DOHH2 (cell line): Measurements from ENCODE around the gene DKK3.

Experiments used
- H3F3A ChIP-seq: fragments of 200-600 bp; sonication (generic), shearing (Covaris generic); 2 replicates; pipeline ENCODE4 v1.6.0; 2016; ENCODE audit warnings: antibody characterized with exemption, mild to moderate bottlenecking; ENCODE audit not compliant: control insufficient read depth, insufficient read depth
- H3K27ac ChIP-seq: fragments of 200-600 bp; sonication (generic); 2 replicates; pipeline ENCODE4 v1.5.1; 2014; ENCODE audit warnings: low read depth, mild to moderate bottlenecking, low read length, moderate library complexity
- H3K27me3 ChIP-seq: fragments of 200-600 bp; sonication (generic); 2 replicates; pipeline ENCODE4 v1.6.1; 2014; ENCODE audit warnings: mild to moderate bottlenecking, low read length, mixed read lengths; ENCODE audit not compliant: control insufficient read depth
- H3K36me3 ChIP-seq: fragments of 200-600 bp; sonication (generic); 2 replicates; pipeline ENCODE4 v1.6.1; 2014; ENCODE audit warnings: mild to moderate bottlenecking, low read length, moderate library complexity, mixed read lengths; ENCODE audit not compliant: control insufficient read depth
- H3K4me1 ChIP-seq: fragments of 200-600 bp; sonication (generic); 2 replicates; pipeline ENCODE4 v1.6.1; 2014; ENCODE audit warnings: mild to moderate bottlenecking, low read length, mixed read lengths; ENCODE audit not compliant: control insufficient read depth
- H3K4me2 ChIP-seq: fragments of 200-600 bp; sonication (generic); 2 replicates; pipeline ENCODE4 v1.6.0; 2014; ENCODE audit warnings: mild to moderate bottlenecking, low read length, moderate library complexity
- H3K4me3 ChIP-seq: fragments of 200-600 bp; sonication (generic); 2 replicates; pipeline ENCODE4 v1.5.1; 2014; ENCODE audit warnings: mild to moderate bottlenecking, low read length, mixed read lengths
- H3K79me2 ChIP-seq: fragments of 200-600 bp; sonication (generic); 2 replicates; pipeline ENCODE4 v1.6.1; 2014; ENCODE audit warnings: mild to moderate bottlenecking, low read length, mixed read lengths; ENCODE audit not compliant: control insufficient read depth
- H3K9me2 ChIP-seq: fragments of 200-600 bp; sonication (generic); replicated peaks from 2 replicates; pipeline ENCODE4 v1.6.1; 2014; ENCODE audit warnings: mild to moderate bottlenecking, low read length, mixed read lengths; ENCODE audit not compliant: control insufficient read depth
- H3K9me3 ChIP-seq: fragments of 200-600 bp; sonication (generic); 2 replicates; pipeline ENCODE4 v1.6.1; 2014; ENCODE audit warnings: antibody characterized with exemption, low read length, mixed read lengths; ENCODE audit not compliant: control insufficient read depth, insufficient read depth
- H4K20me1 ChIP-seq: fragments of 200-600 bp; sonication (generic); 2 replicates; pipeline ENCODE4 v1.6.0; 2014; ENCODE audit warnings: low read depth, mild to moderate bottlenecking, antibody characterized with exemption, low read length, moderate library complexity; ENCODE audit not compliant: control insufficient read depth, insufficient read depth
- CTCF ChIP-seq: fragments of 200-600 bp; sonication (generic); IDR thresholded peaks from one replicate; pipeline ENCODE4 v1.5.1; 2014; ENCODE audit warnings: antibody characterized with exemption, mild to moderate bottlenecking, low read depth, low read length; ENCODE audit not compliant: poor library complexity, severe bottlenecking
- EZH2phosphoT487 ChIP-seq: fragments of 200-600 bp; sonication (generic); IDR thresholded peaks from 2 replicates; pipeline ENCODE4 v1.6.1; 2017; ENCODE audit warnings: borderline replicate concordance, mild to moderate bottlenecking, antibody characterized with exemption, low read length, moderate library complexity, mixed read lengths

DKK3 gene

GRCh38 chr11:11961399-11962028, 46.9 kb downstream of the DKK3 start:
- TF ChIP-seq EZH2phosphoT487 (no peak), CTCF (no peak)
- Histone ChIP-seq H3K79me2 (no peaks in the 10 kb centered on the region), H3K27ac (no peak overlapping the region), H3K27me3 (peaks cover 9% of the 10 kb centered on the region), H4K20me1 (no peaks in the 10 kb centered on the region), H3F3A (no peaks in the 10 kb centered on the region), H3K4me1 (no peaks in the 10 kb centered on the region), H3K4me3 (no peak overlapping the region), H3K9me2 (no peaks in the 10 kb centered on the region), H3K4me2 (no peak overlapping the region), H3K36me3 (peaks cover 9% of the 10 kb centered on the region), H3K9me3 (no peaks in the 10 kb centered on the region)

- no peak overlapping the region for H3K4me3 ChIP-seq
- H3K36me3 ChIP-seq, result peaks cover 18% of the 10 kb centered on the region
- no peaks in the 10 kb centered on the region for H4K20me1 ChIP-seq
- H3F3A ChIP-seq, result no peaks in the 10 kb centered on the region
- H3K4me1 ChIP-seq, result no peaks in the 10 kb centered on the region
- no peak overlapping the region for H3K27ac ChIP-seq
- no peak for TF ChIP-seq EZH2phosphoT487
- TF ChIP-seq CTCF, result no peak
- H3K4me2 ChIP-seq, result no peak overlapping the region
- no peaks in the 10 kb centered on the region for H3K9me3 ChIP-seq
- H3K27me3 ChIP-seq, result peaks cover 9% of the 10 kb centered on the region
- H3K9me2 ChIP-seq, result no peaks in the 10 kb centered on the region
- H3K79me2 ChIP-seq, result no peaks in the 10 kb centered on the region
Observed at GRCh38 chr11:11960687-11961086, 47.7 kb downstream of the DKK3 start.

GRCh38 chr11:11959601-11960000, 48.8 kb downstream of the DKK3 start:
- H3F3A ChIP-seq, result no peaks in the 10 kb centered on the region
- peaks cover 29% of the 10 kb centered on the region for H3K36me3 ChIP-seq
- TF ChIP-seq CTCF, result no peak
- no peak for TF ChIP-seq EZH2phosphoT487
- H3K4me1 ChIP-seq, result no peaks in the 10 kb centered on the region
- H3K9me2 ChIP-seq, result no peaks in the 10 kb centered on the region
- H3K27ac ChIP-seq, result no peak overlapping the region
- H3K9me3 ChIP-seq, result no peaks in the 10 kb centered on the region
- no peaks in the 10 kb centered on the region for H4K20me1 ChIP-seq
- H3K4me3 ChIP-seq, result no peak overlapping the region
- no peaks in the 10 kb centered on the region for H3K79me2 ChIP-seq
- no peak overlapping the region for H3K4me2 ChIP-seq
- H3K27me3 ChIP-seq, result peaks cover 9% of the 10 kb centered on the region
